ENCODE measurements around the gene MYL9. TPM values are rescaled to one million over a fixed set of nuclear protein-coding genes. Genes with fewer than 3 reads are reported as not detected.

The MYL9 gene
- 83.9 and 230 TPM in 2 replicates for total RNA-seq

DNA sequence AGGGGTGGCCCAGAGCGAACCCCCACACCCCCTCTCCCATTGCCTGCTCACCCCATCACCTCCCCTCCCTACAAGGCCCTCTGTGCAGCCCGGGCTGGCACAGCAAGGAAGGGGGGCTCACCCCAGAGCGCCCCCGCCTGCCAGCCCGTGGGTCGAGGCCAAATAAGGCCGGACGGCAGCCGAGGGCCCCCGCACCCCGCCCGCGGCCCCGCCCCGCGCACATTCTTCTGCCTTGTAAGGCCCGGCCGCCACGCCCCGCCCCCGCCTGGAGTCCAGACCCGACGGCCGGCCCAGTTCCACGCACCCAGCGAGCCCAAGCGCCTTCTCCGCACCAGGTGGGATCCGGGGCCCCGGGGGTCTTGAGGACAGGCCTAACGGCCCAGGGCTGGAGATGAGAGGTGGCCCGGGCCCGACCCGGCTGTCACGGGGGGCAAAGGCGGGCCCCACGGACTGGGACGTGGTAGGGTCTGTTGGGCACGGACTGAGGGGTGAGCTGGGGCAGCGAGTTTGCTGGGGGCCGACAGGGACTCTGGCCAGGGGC is at the start of gene MYL9:
MYL9 (plus strand) TSS at position 293 of the 541 bp plus-strand sequence. CDS start 3,366 bp downstream, outside the sequence.

DNA sequence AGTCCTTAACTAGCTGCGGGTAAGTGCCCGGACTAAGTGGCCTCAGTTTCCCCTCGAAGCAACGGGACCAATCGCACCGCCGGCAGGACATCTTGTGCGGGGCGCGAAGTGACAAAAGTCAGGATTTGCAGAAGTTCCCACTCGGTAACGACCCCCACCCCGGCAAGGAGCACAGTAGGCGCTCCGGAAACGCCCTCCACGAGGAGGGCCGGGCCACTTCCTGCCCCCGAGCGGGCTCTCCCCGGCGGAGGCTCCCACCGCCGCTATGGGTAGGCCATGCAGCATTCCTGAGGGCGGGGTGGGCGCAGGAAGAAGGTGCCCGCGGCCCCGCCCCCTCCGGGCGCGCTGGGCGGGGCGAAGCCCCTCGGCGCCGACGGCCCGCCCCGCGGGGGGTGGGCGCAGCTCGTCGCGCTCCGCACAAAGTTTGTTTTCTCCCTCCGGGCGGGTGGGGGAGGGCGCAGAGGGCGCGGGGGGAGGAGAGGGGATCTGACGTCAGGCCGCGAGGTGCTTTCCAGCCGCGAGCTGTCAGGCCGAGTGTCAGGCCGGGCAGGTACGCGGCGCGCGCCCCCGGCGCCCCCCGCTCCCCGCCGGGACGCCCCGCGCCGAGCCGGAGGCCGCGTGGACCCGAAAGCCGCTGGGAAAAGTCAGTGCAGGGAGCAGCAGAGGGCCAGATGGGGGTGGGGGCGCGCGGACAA is 31.9 kb downstream of the MYL9 start, which contains the start of gene TGIF2:
TGIF2 (plus strand) TSS at position 495 of the 695 bp plus-strand sequence. CDS start 5,178 bp downstream, outside the sequence.

Other genes with a start within 250 kb of the MYL9 start
- gene DLGAP4, start 235.2 kb upstream of the MYL9 start, total RNA-seq, result 23.4 and 24.4 TPM in 2 replicates
- 7.4 and 9.4 TPM in 2 replicates for gene TGIF2, start 32.1 kb downstream of the MYL9 start, total RNA-seq
- 88.7 and 112 TPM in 2 replicates for gene RAB5IF, start 64.3 kb downstream of the MYL9 start, total RNA-seq
- not detected in 2 replicates for gene SLA2, start 104.7 kb downstream of the MYL9 start, total RNA-seq
- 12.4 and 15.6 TPM in 2 replicates for gene NDRG3, start 204.6 kb downstream of the MYL9 start, total RNA-seq
- 2.9 and 8.9 TPM in 2 replicates for gene DSN1, start 232.2 kb downstream of the MYL9 start, total RNA-seq